GM21528 (cell line): ENCODE data around the gene ABCC4.

Source experiments
- ATAC-seq: cut with Tn5 transposase; IDR thresholded peaks from one replicate; pipeline ENCODE4 v1.9.1; 2021; ENCODE audit warnings: mild to moderate bottlenecking, moderate library complexity; ENCODE audit not compliant: unreplicated experiment, low FRiP score

ABCC4 gene

DNA sequence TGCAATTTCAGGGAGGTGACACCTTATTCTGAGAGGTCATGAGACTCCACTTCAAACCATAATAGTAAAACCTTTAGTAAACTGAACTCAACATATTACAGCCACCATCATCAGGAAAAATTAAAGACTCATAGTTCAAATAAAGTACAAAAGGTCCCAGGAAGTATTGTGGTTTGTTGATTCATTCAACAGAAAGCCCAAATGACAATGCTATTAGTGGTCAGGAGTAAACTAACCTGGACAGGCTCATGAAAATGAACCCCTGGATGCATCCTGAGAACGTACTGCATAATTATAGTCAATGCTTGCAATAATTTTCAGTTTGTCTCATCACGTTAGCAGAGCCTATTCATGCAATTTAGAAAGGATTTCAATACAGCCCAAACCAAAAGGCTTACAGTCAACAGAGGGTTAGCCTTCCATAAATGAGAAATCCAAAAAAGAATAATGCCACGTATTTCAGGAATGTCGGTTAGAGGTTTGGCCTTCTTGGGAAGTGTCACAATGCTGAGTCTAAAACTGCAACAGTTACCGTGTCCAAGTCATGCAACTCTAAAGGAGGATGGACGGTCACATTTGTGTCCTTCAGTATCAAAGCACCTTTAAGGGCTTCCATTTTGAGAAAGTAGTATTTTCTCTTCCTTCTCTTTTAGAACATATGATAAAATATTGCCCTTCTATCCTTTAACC lies 280.8 kb downstream of the ABCC4 start:
- no peak for ATAC-seq

DNA sequence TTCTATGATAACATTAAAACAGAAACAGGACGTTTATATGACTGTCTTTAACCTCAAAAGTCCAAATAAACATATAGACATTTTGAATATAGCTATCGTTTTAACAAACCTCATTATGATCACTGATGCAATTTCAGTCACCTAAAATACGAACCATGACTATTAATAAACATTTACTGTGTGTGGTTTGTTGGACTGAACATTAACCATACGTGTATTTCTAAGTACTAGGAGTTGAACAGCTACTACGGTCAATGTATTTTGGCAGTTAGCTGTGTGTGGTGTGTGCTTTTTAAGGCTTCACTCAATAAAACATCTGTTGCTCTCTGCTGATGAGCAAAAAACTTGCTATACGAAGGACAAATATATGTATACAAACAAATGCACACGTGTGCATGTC lies 281.4 kb downstream of the ABCC4 start:
- no peak for ATAC-seq

DNA sequence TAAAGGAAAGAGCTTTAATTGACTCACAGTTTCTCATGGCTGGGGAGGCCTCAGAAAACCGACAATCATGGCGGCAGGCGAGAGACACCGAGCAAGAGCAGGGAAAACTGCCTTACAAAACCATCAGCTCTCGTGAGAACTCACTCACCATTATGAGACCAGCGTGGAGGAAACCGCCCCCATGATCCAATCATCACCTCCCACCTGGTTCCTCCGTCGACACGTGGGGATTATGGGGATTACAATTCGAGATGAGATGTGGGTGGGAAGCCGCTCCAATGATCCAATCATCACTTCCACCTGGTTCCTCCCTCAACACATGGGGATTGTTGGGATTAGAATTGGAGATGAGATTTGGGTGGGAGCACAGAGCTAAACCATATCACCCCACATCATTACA lies 293.9 kb downstream of the ABCC4 start:
- ATAC-seq: no peak

DNA sequence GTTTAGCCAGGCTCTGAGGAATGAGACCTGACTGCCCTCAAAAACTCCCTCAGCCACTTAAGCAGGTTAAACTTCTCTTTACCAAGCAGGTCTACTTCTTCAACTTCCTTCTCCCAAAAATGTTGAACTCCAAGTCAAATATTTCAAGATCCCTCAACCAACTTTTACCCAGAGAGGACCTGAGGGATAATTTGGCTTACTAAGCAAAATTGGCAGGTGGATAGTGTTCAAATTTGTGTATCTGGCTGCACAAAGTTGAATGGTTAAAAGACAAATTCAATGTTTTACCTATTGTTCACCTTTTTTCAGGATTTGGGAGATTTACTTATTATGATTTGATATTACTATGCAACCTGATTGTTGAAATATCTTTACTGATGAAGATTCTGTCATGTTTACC lies 296.0 kb downstream of the ABCC4 start:
- ATAC-seq: no peak

DNA sequence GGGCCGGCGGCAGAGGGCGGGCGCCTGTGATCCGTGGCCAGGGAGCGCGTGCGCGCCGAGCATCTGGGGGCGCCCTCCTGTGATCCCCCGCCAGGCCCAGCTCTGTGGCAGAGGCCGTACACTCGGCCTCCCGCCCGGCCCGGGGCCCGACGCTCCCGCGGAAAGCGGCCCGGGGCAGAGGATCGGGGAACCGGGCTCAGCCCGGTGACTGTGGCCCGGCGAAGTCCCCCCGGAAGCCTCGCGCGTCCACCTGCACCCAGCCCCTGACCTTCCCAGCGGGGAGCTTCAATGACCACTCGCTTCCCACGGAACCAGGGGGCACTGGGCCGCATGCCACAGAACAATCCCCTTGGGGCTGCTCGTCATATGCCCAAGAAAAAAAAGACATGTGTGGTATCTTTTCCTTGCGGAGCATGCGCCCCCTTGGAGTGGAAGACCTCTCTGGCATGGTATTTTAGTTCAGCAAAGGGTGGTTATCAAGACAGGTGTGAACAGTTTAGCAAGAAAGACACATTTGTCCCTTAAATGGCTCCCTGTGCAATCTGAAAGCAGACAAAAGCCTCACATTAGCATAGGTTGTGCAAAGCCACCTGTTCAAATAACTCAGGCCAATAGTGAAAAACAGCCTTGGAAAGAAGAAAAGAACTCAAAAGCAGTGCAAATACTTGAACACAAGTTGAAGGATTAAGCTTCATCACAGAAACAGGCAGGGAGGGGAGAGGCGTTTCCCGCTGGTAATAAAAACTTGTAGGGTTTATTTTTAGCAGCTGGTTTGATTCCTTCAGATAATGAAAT lies 298.0 kb downstream of the ABCC4 start:
- ATAC-seq: no peak

DNA sequence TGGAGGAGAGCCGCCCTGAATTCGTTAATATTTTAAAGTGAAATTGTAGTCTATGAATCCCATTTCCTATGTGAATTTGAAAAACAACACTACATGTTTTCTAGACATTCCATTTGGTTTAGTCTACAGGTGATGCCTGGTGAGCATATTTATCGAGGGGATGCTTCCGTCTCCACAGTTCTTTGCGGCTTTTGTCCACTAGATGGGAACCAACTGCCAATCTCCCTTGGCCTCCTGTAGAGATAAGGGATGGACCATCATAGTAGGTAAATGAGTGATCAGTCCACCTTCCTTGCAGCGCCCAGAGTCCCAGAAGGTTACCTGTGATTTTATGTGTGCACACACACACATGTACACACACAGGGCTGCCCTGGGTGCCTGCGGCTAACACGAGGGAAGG lies 299.1 kb downstream of the ABCC4 start:
- no peak for ATAC-seq

DNA sequence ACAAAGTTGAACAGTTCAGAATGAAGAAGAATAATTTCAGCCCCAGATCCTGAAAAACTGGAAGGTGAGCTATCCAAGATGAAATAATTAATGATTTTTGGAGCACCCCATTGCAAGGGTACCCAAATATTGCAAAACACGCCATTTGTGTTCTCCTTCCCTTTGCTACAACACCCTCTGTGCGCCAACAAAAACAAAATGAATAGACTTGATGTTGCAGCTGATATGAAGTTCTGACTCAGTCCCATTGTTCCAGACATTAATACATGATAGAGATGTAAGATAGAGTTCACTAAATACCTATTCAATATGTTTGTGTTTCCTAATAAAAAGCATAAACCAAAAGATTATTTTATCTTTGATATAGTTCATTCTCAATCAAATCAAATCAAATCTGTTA lies 301.4 kb downstream of the ABCC4 start:
- no peak for ATAC-seq

DNA sequence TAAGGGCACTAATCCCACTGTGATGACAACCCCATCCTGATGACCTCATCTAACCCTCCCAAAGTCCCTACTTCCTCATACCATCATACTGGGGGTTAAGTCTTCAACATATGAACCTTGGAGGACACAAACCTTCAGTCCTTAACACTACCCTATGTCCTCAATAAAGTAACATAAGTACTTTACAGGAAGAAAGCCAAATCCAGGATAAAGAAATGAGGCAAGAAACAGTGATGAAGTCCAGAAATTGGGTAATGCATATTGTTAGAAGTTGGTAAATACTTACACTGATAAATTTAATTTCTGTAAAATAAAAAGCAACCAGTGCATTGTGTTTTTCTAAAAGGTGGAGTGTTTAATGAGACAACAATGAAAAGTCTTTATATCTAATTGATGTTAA lies 304.1 kb downstream of the ABCC4 start:
- ATAC-seq: no peak

DNA sequence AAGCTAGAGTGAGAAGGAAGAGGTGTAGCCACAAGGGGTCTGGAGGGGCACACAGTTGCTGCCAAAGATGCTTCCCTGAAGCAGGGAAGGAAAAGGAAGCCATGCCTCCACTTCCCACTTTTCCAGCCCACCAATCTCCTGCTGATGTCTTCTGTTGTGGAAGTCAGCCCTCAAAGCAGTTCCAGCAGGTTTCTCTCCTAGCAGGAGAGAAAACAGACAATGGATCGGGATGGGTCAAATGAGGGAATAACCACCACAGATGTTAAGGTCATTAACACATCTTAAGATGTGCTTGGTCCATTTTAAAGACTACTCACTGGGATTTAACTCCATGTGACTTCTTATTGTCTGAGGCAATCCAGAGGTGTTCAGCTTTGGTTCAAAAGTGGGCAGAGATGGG lies 304.8 kb downstream of the ABCC4 start:
- no peak for ATAC-seq

DNA sequence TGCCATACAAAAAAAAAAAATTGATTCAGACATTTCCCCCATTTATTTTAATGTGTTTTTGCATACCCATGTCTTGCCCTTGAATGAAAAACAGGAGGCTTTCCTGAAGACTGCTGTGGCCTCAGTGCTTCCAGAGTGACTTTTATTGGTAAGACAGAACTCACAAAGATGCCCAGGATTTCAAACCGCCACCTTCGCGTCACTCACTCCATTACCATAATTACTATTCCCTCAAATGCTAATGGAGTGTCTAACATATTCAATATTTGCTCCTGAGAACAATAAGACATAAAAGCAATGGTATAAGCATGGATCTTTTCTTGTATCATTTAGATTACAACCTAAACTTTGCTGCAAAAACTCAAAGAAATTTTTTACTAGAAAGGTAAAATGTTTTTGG lies 306.7 kb downstream of the ABCC4 start:
- no peak for ATAC-seq

DNA sequence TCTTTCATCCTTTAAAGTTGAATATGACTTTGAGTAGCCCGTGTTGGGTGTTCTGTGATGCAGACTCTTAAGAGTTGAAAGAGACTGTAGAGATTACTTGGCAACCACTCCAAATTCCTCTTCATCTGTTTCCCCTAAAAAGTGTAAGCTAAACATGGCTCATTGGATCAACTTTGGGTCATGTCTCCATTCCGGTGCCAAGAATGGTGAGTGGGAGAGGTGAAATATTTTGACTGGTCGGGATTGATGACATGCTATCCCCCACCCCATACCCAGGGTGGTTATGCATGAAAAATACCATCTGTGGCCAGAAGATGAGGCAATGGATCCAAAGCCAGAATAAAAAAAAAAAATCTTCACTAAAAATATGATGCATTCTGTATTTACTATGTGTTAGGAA lies 307.6 kb downstream of the ABCC4 start:
- no peak for ATAC-seq

DNA sequence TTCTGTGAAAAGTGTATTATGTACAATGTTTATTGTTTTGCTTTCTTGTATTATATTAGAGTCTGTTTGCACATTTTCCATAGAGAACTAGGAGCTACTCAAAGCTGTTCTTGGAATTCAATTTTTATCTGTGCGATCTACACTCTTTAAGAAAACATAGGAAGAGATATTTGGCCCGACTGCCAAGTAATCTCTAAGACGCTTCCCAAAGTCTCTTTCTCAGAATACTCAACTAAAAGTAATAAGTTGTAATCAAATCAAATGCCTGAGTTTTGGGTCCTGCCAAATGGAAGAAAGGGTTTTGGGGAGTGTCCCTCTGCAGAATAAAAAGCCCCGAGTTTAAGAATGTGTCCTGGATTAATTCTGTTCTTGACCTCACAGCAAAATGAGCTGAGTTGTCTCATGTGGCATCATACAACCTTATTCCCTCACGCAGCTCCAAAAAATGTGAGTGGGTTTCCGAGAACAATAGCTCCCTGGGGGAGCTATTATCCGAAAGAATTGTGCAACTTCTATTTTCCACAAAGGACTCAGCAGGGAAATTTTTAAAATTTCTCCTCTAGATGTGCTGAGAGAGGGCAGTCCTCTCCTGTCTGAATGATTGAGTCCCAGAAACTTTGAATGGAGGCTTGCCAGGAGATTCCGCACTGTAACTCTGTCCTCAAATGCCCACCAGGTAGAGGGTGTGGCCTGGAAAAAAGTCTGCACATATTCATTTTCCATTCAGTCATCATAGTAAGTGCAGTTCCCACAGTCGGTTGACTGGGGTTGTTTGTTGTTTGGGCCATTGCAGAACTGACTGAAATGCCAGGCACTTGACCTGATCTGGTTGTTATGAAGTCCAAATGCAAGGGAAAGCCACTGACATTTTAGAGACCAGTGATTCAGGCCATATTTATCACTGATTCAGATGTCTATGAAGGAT lies 309.0 kb downstream of the ABCC4 start:
- no peak for ATAC-seq

DNA sequence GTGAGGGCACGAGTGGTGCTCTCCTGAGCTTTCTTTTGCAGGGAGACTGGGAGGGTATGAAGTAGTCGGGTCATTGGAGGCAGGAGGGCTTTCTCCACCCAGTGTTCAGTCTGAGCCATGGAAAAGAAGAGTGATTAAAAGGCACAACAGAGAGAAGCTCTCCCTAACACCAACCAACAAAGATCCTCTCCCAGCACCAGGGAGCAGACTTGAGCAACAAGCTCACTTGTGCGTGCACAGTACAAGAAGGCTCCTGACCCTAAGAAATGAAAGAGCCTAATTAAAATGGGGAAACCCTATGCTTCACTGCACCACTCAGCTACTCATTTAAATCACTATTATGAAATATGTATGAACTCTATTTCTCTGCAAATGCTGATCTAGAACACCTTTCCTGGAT lies 312.6 kb downstream of the ABCC4 start:
- ATAC-seq: no peak

DNA sequence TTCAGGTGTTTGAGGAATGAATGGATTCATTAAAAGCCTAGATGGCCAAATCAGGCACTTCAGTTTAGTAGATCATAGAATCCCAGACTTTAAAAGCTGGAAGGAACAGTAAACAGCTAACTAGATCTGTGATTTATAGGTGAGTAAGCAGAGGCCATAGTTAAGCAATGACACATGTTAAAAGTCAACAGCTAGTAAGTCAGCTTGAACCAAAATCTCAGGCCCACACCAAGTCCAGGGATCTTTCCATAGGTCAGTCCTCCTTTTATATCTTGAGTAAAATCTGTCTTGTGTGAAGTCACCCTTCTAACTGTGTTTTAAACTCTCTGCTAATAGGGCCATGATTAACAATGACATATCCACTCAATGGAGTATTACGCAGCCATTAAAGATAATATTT lies 313.4 kb downstream of the ABCC4 start:
- no peak for ATAC-seq

DNA sequence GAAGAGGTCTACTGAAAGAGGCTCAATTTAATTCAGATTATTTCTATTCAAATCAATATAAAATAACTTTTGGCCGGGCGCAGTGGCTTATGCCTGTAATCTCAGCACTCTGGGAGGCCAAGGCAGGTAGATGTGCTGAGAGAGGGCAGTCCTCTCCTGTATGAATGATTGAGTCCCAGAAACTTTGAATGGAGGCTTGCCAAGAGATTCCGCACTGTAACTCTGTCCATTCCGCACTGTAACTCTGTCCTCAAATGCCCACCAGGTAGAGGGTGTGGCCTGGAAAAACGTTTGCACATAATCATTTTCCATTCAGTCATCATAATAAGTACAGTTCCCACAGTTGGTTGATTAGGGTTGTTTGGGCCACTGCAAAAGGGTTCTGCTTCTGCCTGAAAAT lies 314.2 kb downstream of the ABCC4 start:
- ATAC-seq: no peak

DNA sequence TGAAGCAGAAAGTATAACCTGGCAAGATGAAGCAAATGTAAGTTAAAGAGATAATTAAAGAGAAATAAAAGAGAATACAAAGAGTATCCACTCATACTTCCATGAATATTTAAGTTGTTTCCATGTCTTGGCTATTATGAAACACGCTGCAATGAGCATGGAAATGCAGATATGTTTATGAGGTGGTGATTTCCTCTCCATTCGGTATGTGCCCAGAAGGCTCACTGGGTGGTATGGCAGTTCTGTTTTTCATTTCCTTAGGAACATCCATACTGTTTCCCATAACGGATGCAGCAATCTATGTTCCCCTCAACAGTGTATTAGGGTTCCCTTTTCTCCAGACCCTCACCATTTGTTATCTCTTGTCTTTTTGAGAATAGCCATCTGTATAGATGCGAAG lies 316.3 kb downstream of the ABCC4 start:
- no peak for ATAC-seq

DNA sequence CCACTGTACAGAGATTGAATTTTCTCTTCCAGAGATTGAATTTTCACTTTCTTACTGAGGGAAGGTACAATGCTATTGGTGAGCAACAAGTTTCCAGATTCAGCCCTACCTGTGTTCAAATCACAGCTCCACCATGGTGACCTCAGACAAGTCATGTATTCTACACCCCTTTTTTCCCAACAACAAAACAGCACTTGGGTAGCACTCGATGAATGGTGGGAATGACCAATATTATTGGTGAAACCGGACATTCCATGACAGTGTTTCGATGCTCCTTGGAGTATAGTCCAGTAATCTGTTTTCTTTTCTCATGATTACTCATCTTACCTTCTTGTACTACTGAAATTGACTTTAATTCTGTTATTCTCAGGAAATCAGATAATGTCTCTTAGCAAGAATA lies 322.7 kb downstream of the ABCC4 start:
- ATAC-seq: no peak

DNA sequence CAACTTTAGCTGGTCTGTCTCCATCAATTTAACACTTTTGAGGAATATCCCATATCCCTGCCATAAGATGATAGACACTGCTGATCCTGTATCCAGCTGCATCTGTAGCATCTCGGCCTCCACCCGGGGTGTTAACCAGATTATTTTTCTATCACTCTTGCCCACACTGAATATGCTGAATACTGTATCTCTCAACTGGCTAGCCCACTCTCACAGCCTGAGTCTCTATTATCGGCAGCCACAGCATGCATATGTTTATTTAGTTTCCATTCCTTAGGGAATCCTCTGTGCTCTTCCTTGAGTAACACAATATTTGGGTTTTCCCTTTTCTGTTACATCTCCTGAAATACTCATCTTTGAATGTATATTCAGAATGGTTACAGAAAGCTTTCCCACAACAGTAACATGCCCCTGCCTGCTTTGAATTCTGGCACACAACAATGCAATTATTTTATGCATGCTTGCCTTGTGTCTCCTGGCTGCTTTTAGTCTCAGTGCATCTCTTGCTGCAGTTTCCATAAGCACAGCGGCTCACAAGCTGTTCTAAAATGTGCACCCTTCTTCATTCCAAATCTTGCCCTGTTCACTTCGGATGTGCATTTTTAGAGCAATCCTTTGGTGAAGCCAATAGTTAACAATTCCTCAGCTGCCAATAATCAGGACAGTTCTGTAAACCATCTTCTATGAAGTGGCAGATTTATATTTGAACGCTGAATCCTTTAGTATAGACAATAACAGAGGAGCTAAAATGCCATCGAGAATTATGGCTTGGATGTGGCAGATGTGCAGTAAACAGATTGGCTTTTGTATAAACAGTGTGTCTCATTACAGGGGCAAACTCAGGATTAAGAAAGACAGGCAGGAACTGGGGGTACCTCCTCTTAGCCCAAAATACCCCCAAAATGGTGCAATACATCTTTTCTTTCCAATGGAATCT lies 327.0 kb downstream of the ABCC4 start:
- ATAC-seq: no peak

DNA sequence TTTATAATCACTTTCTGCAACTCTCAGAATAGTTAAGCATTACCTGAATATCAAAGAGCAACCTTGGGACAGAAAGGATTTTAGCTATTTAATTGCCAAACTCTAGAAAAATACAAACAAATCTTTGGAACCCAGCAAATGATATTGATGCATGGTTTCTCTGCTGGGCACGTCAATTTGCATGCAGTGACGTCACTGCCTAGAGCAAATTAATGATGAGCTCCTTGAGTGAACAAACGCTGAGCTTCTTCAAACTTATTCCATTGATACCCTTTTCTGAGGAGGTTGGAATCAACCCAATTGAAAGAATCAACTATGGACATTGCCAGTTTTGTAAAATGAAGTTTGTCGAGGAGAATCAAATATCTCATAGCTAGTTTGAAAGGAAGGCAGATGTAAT lies 329.0 kb downstream of the ABCC4 start:
- no peak for ATAC-seq
